GM18499 (cell line): Measurements from ENCODE around the gene BTN3A1.
"Not testable (repeated sequence)": the region's sequence is repeated elsewhere in the genome, so short reads cannot be mapped to it uniquely, and the experiment has no call there.

Source experiments
- ATAC-seq: cut with Tn5 transposase; IDR thresholded peaks from one replicate; pipeline ENCODE4 v1.9.1; 2021; ENCODE audit warnings: moderate number of reproducible peaks; ENCODE audit not compliant: insufficient read depth, unreplicated experiment

BTN3A1 gene

DNA sequence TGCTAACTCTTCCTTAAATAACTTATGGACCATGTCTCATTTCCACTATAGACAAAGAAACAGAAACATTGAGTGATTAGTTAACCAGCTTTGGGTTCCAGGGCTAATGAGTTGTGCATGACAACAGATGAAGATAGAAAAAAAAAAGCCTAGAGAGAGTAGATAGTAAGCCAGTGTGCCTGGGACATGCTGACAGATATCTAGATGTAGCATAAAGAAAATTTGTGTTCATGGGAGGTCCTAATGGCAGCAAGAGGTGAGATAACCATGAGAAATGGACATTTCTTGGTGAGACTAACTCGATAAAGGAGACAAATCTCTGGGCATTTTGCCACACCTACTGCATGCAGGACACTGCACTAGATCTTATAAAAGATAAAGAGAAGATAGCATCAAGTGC is 35.5 kb downstream of the BTN3A1 start:
- ATAC-seq = no peak

DNA sequence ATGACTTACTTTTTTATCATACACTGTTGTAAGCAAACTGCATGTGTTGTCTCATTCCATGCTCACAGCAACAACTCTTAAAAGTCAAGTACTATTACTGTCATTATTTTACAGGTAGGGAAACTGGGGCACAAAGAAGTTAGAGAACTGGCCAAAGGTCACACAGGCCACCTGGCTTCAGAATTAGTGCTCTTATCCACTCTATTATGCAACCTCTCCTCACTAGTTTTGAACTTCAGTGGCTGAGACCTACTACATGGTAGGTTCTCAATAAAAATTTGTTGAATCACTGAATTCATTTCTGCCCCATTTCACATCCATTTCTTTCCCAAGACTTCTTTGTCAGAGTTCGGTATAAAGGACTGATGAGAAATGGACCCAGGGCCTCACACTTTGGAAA is 35.9 kb downstream of the BTN3A1 start:
- no peak for ATAC-seq

DNA sequence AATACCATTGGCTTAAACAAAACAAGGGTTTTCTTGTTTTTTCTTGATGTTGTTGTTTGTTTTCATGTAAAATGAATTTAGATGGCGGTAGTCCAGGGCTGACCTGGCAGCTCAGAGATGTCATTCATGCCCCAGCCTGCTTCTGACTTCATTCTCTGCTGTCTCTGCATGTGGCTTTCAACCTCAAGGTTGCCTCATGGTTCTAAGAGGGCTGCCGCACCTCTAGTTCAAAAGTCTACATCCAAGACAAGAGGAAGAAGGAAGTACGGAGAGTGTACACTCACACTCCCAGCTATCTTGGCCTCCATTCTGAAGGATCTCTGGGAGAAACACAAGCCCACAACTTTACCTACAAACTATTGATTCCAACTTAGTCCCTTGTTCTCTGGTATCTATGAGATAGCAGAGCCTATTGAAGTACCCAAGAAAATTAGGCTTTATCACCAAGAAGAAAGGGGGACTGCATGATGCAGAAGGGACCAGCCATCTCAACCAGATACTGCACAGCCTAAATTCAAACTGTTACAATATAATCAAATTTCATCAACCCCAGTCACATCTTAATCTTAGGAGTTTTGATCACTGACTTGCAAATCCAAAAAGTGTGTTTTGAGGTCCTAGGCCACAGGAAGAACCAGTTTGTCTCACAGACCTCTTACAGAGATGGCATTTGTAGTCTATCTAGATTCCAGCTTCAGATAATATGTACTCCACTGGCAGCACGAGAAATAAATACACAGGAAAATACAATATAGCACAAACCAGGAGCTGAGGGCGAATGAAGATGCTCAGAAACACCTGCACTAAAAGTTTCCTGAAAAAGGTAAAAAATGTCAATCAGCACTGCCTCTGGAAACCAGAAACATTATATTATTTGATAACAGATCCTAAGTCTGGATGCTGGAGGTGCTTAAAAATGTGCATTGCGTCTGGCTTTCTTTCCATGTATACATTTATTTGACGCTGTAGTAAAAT is 37.4 kb downstream of the BTN3A1 start:
- no peak for ATAC-seq

- ATAC-seq = no peak
These were observed 38.9 kb downstream of the BTN3A1 start for GRCh38 chr6:26440977-26441358.

DNA sequence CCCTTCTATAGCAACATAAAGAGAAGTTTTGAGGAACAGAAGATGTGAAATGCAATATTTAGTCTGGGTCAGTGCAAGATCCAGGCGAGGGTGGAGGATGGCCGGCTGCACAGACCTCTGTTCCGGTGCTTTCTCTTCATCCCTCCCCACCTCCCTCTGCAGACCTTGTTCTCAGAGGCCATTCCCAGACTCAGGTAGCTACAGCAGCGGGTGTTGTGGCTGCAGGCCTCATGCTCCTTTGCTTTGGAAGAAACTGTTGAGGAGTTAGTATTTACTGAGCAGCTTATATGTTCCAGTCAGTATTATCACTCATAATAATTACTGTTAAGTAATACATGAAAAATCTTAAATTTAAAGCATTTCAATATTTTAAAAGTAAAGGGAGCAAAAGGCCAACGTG is 39.9 kb downstream of the BTN3A1 start:
- ATAC-seq = no peak

DNA sequence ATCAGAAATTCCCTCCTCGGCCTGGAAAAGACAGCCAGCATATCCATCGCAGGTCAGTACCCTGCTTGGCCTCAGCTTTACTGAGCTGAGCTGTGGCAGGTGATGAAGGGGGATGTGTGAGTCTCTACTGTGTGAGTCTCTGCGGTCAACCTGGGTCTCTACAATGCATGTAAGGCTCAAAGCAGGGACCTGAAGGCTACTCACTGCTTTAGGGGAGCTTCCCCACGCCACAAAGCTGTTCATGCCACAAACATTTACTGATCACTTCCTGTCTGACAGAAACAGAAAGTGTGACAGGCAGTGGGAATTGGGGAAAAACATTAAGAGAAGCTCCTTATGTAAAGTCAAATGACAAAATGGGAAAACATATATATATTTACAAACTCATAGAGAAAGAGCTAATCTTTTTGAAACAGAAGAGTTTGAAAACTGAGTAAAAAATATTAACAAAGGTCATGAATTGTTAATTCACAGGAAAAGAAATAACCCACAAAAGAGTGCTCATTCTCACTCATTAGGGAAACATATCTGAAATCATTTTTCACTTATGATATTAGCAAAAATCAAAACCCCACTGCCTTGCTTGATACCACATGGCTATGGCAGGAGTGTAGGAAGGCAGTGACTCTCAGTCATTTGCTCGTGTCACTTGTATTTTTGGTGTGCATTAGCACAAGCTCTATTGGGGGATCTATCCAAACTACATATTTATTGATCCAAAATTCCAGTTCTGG is 44.0 kb downstream of the BTN3A1 start:
- no peak for ATAC-seq

DNA sequence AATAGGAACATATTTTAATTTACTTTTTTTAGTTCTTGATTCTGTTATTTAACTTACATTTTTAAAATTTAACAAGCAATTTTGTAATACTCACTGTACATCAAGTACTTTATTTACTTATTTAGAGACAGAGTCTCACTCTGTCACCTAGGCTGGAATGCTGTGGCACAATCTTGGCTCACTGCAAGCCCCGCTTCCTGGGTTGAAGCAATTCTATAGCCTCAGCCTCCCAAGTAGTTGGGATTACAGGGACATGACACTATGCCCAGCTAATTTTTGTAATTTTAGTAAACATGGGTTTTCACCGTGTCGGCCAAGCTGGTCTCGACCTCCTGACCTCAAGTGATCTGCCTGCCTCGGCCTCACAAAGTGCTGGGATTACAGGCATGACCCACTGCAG is 45.2 kb downstream of the BTN3A1 start:
- ATAC-seq = no peak

GRCh38 chr6:26450240-26450639 is 48.2 kb downstream of the BTN3A1 start:
- ATAC-seq = no peak

GRCh38 chr6:26452631-26453235 is 50.7 kb downstream of the BTN3A1 start:
- no peak for ATAC-seq

DNA sequence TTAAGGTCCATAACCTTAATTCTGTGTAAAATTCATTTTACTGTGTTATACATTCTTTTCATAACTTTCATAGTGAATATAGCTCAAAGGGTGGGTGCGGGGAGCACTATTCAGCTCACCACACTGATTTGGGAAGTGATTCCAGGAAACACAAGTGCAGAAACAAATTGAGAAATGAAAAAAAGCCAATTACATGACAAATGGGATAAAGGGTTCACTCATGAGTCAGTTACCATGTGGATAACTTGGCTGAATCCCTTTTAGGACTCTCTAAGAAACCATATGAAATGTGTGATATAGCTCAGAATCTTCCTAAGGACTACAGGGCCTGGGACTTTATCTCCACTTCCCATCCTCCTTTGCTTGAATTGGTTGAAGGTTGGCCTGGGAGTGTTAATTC is 52.6 kb downstream of the BTN3A1 start:
- no peak for ATAC-seq

GRCh38 chr6:26455357-26455970 is 53.4 kb downstream of the BTN3A1 start:
- ATAC-seq = no peak

DNA sequence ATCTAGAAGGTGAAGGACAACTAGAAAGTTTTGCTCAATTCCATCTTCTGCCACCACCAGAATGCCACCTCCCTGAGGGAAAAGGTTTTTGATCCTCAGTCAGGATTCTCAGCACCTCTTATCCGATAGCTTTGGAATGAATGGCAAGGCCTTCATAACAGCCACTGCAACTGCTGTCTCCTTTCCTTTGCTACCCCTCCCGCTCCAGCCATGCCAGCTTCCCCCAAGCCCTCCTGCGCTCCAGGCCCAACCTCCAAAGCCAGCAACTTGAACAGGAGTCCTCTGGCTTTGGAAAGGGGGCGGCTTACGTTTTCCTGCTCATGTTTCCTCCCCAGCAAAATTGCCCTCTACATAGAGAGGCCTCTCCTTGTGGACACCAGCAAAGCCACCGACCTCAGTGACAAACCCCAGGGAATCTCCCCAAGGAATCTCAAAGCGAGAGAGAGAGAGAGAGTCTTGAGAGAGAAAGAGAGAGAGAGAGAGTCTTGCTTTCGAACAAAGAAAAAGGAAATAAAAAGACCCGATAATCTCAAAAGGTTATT is 55.3 kb downstream of the BTN3A1 start:
- ATAC-seq = no peak

- peak; percentile 74 for ATAC-seq
These were observed 56.0 kb downstream of the BTN3A1 start, which contains the start of gene BTN2A1 for GRCh38 chr6:26457806-26458688. Gene BTN2A1 (plus strand): TSS chr6:26457955. CDS start chr6:26458637, 682 bp downstream.

GRCh38 chr6:26459023-26459810 is 57.1 kb downstream of the BTN3A1 start:
- ATAC-seq = no peak

GRCh38 chr6:26461353-26461752 is 59.3 kb downstream of the BTN3A1 start:
- not testable (repeated sequence) for ATAC-seq

GRCh38 chr6:26464014-26464413 is 61.9 kb downstream of the BTN3A1 start:
- ATAC-seq = no peak

DNA sequence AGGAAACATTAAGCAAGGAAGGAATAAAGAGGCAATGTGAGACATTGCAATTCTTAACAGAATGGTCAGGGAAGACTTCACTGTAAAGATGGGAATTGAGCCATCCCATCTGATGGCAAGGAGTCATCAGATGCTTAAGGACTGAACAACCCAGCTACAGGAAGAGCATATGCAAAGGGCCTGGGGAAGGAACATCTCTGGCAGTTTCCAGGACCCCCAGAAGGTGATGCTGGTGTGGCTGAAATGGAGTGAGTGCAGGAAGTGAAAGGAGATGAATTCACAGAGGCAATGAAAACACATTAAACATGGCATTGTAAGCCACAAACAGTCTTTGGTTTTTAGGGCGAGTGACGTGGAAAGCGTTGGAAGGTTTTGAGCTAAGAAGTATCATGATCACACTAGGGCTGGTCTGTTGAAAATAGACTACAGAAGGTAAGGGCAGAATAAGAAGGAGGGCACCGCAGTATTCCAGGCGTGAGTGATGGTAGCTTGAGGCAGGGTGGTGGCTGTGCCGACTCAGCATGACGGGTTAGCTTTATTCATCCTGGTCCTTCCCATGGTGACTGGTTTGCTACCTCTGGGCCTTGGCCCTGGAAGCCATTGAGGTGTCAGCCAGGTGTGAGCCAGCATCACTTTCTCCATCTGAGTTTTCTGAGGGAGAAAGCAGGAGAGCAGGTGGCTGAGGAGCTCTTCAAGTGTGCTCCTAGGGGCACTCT is 62.5 kb downstream of the BTN3A1 start:
- no peak for ATAC-seq
